GM21423 (cell line): ENCODE measurements around the gene TMEM37.

Experiments used
- ATAC-seq: cut with Tn5 transposase; IDR thresholded peaks from one replicate; pipeline ENCODE4 v1.9.1; 2021; ENCODE audit warnings: mild to moderate bottlenecking, moderate library complexity; ENCODE audit not compliant: unreplicated experiment

TMEM37 gene

DNA sequence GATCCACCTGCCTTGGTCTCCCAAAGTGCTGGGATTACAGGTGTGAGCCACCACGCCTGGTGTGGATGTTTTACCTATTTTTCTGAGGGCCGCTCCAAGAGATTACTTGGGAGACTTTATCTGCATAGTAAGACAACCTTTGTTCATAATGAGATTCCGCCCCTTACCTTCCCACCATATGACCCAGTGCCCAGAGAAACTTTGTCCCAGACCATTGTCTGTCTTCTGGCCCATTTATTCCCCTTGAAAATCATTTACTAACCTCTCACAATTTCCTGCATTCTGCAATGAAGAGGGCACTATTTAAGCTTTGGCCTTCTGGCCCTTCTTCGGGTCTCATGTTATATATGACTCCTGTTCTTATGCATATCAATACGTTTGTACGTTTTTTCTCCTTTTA, 13.7 kb upstream of the TMEM37 start:
- no peak for ATAC-seq

DNA sequence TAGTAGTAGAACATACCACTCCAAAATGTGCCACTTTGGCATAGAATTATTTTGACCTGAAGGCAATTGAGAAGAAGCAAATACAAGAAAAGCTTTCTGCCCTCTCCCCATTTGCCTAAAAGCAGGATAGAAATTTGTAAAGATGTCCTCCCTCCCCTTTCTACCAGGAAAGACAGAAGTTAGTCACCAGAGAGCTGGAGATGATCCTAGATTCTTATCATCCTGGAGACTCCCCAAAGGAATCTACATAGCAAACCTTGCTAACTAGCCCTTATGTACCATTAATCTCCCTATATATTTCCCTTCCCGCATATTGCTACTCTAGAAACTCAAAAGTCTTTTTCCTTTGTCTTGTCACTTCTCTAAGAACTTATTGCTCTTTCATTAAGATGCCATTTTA, 12.6 kb upstream of the TMEM37 start:
- no peak for ATAC-seq

DNA sequence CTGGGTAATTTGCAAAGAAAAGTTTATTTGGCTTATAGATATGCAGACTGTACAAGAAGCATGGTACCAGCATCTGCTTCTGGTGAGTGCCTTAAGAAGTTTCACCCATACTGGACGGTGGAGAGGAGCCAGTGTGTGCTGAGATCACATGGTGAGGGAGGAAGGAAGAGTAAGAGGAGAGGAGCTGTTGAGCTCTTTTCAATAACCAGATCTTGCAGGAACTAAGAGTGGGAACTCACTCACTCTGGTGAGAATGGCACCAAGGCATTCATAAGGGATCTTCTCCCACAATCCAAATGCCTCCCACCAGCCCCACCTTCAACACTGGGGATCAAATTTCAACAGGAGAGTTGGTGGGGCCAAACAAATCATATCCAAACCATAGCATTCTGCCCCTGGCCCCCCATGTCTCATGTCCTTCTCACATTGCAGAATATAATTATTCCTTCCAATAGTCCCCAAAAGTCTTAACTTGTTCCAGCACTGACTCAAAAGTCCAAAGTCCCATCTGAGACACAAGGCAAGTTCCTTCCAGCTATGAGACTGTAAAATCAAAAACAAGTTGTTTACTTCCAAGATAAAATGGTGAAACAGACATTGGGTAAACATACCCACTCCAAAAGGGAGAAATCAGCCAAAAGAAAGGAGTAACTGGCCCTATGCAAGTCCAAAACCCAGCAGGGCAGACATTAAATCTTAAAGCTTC, 11.7 kb upstream of the TMEM37 start:
- ATAC-seq, result no peak

DNA sequence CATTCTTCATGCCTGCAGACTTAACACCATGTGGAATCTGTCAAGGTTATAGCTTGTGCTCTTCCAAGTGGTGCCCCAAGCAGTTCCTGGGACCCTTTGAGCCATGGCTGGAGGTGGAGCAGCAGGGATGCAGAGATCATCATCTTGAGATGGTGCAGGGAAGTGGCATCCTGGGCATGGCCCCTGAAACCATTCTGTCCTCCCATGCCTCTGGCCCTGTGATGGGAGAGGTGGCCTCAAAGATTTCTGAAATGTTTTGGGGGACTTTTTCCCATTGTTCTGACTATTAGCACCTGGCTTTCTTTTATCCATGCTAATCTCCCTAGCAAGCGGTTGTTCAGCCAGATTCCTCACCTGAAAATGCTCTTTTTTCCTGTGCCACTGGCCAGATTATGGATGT, 10.3 kb upstream of the TMEM37 start:
- ATAC-seq, result no peak

DNA sequence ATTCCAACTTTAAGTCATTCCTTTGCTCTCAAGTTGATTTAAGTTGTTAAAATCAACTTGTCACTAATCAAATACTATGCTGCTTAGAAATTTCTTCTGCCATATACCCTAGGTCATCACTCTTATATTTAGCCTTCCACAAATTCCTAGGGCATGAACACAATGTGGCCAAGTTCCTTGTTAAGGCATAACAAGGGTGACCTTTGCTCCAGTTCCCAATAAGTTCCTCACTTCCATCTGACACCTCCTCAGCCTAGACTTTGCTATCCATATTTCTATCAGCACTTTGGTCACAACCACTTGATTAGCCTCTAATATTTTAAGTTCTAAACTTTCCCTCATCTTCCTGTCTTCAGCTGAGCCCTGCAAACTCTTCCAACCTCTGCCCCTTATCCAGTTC, 9.9 kb upstream of the TMEM37 start:
- no peak for ATAC-seq

DNA sequence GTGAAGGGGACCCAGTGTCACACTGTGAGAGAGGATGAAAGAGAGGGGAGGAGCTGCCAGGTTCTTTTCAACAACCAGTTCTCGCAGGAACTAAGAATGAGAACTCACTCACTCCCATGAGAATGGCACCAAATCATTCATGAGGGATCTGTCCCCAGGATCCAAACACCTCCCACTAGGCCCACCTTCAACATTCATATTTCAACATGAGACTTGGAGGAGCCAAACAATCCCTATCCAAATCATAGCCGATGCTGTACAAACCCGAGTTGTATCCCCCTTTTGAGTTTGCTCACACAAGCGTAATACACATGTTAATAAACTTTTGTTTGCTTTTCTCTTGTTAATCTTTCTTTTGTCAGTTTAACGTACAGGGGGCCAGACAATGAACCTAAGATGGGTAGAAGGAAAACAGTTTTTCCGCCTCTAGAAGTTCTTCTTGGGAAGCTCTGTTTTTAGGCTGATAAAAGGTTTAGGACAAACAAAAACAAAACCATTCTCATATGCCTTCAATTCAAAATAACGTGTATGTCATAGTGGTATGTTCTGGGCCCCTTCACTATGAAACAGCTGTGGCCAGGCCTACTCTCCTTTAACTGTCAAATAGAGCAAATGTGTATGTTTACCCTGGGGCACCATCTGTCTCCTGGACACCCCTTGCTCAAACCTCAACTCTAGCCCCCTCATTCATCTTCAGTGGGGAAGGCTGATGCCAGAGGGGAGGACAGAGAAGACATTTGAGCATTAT, 9.1 kb upstream of the TMEM37 start:
- ATAC-seq, result no peak

DNA sequence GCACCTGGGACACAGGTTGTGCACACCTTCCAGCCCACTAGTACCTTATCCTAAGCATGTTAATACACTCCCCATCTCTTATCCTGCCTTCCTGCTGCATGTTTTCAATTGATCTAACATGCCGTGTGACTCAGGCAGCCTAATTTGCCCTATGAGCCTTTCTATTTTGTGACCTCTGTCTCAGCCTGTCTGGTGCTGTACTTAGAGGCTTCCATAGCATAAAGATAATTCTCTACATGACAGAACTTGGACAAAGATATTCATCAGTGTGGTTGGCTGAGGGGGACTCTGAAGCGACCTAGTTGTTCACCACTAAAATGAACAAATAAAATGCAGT, 8.6 kb upstream of the TMEM37 start:
- ATAC-seq, result no peak

DNA sequence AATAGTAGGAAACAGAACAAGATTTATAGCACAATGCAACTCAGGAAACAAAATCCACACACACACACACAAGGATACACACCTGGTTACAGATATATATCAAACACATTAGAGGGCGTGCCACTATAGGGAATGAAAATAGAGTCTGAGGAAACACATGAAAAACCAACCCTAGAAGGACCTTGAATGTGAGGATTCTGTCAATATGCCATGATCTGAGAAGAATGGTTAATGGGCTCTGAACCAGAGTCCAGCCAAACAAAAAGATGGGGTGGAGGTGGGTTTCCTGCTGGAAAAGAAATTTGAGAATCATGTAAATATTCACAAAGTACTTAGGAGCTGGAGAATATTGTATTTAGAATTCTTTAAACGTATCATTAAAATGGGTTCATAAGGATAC, 7.8 kb upstream of the TMEM37 start:
- no peak for ATAC-seq

DNA sequence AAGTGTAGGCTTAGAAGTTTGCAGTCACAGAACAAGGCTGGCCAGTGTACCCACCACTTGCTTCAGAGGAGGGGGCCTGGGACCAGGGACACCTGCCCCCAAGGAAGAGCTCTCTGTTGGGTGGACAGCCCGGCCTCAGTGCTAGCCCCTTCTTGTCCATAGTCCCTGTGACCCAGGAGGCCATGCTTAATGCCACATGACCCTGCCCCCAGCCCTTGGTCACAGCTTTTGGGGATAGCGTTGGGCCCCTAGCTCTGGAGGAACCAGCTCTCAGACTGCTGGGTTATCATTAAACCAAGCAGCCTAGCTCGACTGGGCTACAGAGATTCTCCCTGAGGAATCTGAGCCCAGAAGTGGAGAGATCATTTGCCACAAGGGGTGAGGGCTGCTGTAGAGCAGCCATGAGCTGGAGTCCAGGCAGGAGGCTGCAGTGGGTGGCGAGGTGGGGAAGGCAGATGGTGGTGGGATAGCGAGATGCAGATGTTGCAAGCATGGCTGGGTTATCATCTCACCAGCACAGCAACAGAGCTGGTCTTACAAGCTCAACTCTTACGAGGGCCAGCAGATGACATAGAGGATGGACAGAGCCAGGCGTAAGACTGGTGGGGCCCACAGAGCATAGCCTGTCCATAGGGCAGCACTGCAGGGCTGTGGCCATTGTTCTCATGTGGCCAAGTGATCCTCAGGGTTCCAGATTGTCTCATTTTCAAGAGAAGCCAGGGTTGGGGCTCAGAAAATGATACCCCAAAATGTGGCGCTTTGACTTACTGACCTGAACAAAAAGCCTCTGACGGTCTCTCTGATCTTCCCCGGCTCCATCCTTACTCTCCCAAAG, 7.2 kb upstream of the TMEM37 start:
- no peak for ATAC-seq

DNA sequence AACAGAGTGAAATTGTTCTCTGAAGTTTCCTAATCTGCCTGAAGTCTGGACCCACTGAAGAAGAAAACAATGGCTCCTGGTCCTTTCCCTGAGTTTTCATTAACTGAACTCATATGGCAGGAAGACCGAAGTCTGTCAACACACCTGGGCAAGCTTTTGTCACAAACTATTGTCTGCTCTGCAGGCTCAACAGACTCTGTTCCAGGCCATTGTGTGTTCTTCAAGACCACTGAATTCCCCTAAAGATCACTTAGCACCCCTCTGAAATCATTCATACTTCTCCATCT, 6.6 kb upstream of the TMEM37 start:
- no peak for ATAC-seq

DNA sequence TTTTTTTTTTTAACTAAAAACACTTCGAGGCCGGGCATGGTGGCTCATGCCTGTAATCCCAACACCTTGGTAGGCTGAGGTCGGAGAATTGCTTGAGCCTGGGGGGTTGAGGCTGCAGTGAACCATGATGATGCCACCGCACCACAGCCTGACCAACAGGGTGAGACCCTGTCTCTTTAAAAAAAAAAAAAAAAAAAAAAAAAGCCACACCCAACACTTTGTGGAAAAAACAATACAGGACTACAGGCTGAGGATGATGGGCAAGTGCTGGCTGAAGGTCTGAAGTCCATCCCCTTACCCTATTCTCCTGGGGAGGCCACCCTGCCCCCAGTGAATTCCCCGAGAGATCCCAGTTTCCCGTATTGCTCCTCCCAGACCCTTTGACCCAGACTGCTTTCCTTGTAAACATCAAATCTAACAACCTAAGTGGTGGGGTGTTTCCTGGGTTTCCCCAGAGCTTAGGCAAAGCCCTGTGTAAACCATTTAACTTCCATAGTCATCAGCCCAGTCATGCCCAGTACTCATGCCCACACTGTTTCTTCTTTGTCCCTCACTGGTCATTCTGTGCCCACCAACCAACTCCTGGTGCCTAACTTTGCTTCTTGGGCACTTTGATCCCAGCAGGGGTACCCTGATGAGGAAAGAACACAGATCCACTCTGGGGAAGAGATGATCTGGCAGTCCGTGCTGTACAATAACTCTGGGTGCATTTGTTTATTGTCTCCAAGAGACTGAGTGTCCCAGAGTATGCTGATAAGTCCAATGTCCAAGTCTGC, 5.8 kb upstream of the TMEM37 start:
- ATAC-seq, result no peak

DNA sequence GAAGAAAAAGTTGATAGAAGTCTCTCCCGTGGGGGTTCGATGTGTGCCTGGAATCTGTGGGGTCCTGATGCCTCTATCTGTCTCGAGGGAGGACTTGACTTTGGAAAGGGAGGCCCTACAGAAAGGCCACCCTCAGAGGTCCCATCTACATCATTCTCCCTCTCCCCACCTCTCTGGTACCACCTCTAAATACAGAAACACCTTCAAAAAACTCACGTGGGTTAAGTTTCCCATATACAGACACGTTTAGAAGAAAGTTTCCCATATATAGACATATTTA, 5.3 kb upstream of the TMEM37 start:
- no peak for ATAC-seq

DNA sequence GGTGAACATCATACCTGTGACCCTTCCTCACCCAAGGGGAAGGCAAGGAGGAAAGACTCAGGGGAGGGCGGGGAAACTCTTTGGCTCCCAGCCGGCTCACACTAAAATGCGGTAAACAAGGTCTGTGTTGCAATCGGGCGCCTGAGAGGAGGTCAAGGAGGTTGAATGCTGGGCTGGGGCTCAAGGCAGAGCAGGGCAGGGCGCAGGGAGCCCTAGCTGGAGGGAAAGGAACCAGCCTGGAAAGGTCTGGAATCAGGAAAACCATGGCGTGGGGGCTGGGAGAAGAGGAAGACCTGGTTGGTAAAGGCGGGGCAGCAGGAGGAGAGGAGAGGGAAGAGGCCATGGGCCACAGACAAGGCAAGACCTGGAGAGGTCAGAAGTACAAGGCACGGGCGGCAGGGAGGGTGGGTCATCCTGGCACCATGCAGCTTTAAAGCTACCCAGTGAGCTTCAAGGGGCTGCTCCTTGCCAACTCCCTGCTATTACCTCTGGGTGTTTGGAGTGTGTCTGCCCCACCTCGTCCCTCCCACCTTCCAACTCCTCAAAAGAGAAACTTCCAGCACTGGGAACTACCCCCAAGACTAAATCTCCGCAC, 4.8 kb upstream of the TMEM37 start:
- no peak for ATAC-seq

DNA sequence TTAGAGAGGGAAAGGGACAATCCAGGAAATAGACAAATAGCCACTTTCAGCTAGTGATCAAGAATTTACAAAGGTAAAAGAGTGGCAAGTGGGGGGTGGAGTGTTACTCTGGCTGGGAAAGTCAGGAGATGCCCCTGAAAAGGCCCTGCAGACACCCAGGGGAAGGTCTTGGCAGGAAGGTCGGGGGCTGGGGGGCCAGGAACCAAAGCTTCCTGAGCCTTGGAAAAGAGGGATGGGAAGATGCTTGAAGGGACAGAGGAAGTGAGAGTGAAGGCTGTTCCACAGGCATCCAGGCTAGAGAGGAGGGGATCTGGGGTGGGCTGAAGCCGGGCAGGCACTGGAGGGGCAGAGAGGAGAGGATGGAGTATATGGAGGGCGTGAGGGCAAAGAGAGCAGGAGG, 3.9 kb upstream of the TMEM37 start:
- no peak for ATAC-seq

DNA sequence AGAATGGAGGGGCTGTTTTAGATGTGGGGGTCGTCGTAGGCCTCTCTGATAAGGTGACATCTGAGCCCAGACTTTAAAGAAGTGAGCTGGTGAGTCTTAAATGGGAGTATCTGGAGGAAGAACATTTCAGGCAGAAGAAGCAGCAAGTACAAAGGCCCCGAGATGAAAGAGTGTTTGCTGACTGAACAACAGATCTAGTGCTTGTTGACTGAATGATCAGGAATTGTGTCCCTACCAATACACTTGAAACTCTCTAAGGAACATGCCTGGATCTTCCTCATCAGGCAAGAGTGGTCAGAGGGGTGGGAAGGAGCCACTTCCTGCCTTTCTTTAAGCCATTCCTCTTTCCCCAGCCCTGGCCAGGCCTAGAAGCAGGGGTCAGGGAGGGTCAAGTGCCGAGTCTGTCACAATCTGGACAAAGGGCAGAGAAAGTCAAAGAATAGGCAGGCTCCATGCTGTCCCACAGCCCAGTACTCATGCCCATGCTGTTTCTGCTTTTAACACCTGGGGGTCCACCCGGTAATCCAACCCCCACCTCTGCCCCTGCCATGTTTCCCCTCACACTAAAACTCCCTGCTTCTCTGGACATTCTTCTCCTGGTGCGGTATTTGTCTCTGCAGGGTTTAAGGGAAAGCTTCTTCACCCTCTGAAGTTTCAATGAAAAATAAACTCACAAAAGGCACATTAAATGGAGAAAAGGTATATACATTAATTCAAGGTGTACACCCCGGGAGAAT, 3.0 kb upstream of the TMEM37 start:
- no peak for ATAC-seq

DNA sequence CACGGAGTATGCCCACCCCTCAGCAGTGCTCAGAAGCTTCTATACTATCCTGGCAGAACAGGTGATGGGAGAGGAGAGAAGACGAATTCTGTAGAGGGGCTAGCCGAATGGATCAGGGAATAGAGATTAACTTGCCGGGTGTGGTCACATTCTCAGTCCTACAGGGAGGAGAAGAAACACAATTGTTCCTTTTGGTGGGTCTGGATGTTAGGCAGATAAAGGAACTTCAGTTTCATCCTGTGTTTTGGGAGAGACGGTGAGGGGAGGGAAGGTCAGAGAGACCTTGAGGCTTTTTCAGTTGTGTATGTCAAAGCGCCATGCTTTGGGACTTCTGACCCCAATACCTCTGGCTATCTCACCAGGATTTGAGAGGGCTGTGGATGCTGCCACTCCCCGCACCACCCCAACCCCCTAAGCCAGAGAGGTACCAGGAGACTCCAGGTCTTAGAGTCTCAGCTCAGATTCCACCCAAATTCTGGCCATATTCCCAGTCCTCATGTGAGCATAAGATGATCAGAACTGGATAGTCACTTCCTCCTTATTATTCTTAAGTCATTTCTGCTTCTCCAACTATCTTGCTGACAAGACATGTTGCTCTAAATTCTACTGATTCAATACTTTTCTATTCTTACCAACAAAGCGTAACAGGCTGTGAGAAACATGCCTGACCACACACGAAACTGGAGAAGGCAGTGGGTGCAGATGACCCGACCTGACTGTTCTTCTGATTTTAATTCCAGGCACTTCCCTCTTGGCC, 2.3 kb upstream of the TMEM37 start:
- no peak for ATAC-seq

DNA sequence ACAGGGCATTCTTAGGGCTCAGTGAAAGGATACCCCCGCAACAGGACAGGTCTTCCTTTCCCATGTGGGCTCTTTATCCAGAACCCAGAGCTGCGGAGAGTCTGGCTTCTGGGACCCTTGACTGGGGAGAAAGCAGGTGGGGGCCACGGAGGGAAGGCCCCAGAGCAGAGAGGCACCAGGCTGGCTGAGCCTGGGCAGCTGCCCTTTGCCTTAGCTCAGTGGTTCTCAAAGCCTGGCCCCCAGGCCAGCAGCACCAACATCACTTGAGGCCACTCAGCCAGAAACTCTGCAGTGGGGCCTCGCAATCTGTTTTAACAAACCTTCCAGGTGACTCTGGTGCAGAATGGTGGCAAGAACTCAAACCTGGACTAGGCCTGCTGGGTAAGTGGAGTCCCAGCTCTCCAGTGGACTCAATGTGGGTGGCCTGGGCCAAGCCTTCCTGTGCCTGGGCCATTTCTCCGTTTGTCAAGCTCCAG, 1.6 kb upstream of the TMEM37 start:
- no peak for ATAC-seq

DNA sequence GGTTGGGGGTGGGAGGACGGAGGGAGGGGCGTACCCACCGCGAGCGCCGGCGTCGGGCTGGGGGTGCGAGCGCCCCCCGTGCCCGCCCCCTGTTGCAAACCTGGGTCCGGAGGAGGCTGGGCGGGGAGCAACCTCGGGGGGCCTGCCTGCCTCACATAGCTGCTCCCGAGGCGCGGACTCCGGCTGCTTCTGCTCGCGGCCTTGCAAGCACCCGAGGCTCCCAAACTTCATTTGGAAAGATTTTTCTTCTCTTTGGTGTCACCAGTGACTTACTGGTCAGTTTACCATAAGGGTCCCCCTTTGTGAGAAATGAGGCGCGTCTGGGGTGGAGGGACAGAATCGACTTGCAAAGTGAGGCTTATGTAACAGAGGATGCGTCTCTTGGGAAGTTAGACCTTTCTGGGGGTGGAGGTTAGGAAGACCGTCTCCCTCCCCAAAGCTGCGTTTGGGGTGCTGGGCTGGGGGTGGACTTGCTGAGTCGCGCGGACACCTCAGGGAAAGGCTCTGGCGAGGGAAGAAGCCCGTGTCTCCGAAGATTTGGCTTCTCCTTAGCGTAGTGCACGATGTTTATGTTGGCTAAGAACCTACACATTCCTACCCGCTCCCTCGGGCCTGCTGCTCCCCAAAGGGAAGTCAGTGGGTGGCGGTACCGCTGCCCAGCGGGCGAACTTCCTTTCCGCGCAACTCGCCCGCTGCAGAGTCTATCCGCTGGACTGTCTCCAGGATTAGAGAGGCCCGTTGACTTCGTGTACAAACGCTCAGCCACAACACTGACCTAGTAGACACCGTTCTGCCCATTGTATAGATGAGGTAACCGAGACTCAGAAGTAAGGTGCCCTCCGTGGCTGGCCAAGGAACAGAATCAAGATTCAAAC, 559 bp downstream of the TMEM37 start:
- peak; percentile 1 for ATAC-seq
